ENCODE results near the gene ST6GALNAC2.
A peak's percentile ranks its signal among the peaks of the same experiment; 100 is the strongest.
"Not testable (repeated sequence)": the region's sequence is repeated elsewhere in the genome, so short reads cannot be mapped to it uniquely, and the experiment has no call there.

ST6GALNAC2 gene

DNA sequence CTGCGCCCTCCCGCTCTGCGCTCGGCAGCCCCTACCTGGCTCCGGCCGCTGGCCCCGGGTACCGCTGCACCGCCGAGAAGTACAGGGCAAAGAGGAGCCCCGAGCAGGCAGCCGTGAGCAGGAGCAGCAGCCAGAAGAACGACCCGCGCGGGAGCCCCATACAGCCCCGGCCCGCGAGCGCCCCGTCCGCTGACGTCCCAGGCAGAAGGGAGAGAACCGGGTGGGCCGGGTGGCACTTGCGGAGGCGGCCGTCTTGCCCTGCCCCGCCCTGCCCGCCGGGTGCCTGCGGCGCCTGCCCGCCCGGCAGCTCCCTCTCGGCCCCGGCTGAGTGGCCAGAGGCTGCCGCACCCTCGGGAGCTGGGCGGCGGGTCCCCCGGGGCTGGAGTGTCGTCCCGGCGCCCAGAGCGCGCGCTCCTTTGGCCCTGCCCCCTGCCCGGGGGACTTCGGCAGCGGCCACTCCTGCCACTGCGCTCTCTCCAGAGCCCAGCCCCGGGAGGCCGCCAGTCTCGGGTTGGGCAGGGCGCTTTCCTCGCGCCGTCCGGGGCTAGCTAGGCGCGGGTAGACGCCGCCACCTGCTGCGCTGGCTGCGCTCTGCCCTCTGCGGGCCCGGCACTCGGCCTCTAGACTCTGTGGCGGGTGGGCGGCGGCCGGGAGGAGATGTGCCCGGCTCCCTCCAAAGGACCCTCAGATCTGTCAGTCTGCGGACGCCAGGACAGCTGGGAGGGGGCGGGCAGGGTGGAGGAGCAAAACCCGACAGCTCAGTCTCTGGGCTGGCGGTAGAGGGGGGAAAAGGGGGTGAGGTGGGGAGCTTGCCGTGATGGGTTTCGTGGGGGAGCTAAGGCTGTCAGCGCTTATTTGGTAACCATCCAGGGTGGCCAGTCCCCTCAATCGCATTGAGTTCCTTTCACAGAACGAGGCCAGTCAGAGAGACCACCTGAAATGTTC is at the start of gene ST6GALNAC2:
Gene ST6GALNAC2, minus strand, starts transcription at position 212 of the 945 bp plus-strand sequence. Its CDS starts 52 bp downstream, at position 160.
- DNase-seq = peak in 1 of 6 experiments; percentile 17

DNA sequence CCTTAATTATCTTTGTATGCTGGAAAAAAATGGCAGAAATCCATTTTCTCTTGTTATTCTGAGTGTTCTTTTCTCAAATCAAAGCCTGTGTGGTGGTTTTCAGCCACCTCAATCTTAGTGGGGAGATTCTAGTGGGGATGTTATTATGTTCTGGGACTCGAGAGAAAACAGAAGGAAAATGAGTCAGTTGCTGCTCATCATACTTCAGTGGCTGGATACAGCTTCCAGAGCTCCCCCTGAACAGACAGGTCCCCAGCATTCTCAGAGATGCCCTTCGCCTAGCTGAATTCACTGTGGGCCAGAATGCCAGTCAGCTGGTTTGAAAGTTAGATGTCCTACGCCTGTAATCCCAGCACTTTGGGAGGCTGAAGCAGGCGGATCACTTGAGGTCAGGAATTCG is 49.4 kb upstream of the ST6GALNAC2 start:
- no peak for DNase-seq

DNA sequence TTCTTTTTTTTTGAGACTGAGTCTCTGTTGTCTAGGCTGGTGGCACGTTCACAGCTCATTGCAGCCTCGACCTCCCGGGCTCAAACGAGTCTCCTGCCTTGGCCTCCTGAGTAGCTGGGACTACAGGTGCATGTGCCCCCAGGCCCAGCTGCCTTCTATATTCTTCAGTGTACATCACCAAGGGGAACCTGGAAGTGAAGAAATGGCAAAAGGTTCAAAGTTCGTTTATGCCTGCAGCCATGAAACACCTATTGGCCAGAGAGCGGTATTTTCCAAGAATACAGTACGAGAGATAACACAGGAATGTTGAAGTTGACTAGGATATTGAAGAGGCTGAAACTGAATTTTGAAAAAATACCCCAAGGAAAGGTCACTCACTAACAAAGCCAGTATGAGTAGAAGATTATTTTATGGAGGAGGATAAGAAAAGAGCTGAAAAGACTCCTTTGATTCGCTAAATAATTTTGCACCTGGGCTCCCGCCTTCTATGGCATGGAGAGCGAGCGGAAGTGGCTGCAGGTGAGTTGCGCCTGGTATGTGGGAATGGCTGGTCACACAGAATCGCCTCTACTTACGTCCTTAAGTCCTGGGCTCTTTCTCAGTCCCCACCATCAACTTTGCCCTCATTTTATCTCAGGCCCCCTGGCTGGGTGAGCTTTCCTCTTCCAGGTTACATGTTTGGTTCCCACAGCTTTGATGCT is 48.1 kb upstream of the ST6GALNAC2 start:
- no peak for DNase-seq

DNA sequence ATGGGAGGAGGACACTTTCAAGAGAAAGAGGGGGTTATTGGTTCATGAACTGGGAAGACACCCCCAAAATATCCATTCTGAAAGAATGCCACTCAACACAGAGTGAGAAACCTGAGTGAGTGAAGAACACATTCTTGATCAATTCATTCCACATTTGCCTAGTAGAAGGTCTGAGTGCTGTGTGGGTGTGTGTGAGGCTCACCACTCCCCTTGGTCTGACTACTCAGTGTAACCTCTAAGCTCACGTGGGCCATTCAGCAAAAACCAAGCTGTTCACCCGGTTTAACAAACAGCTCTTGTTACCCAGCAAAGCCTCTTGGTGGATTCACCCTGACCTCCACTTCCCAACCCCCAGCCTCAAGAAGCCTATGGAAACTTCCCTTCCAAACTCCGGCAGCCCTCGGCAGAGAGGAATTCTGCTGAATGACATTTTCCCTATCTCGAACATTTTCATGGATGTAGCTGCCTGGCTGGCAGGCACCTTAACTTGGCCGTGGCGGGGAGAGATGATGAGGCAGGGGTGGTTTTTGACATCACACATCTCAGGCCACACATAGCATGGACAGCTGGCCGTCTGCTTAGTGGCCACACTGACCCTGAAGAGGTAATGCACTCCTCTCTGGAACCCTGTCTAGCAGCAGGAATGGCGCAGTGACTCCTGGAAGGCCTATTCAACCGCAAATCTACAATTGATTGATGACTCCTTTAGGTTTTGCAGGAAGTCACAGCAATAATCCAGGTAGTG is 46.3 kb upstream of the ST6GALNAC2 start:
- DNase-seq = peak in 2 of 6 experiments; percentile 4 to 7

DNA sequence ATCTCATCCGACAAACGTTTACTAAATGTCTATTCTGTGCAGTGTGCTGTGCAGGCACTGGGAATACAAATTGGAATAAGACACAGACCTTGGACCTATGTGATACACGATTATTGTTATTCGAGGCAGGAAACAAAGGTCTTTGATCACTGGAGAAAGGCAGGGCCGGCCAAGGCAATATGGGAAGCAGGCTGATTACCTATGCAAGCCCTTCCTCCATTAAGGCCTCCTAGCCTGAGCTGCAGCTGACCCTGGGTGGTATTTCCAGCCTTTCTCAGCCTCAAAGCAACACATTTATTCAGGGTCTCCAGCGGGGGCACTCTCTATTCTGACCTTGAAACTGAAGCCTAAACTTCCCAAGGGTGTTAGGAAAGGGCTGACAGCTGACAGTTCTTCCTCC is 44.5 kb upstream of the ST6GALNAC2 start:
- no peak for DNase-seq

DNA sequence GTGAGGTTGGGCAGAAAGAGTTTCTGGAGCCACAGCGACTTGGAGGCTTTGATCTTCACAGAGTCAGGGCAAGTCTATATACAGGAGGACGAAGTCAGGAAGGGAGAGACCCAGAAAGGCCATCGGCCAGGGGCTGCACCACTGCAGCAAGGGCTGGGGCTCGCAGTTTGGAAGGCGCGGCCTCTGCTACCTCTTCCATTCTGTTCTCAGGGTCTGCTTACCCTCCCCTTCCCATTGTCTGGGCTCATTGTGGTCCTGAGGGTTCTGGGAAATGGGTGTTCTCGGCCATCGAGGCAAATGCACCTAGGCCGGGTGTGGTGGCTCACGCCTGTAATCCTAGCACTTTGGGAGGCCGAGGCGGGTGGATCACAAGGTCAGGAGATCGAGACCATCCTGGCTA is 41.9 kb upstream of the ST6GALNAC2 start:
- no peak for DNase-seq

DNA sequence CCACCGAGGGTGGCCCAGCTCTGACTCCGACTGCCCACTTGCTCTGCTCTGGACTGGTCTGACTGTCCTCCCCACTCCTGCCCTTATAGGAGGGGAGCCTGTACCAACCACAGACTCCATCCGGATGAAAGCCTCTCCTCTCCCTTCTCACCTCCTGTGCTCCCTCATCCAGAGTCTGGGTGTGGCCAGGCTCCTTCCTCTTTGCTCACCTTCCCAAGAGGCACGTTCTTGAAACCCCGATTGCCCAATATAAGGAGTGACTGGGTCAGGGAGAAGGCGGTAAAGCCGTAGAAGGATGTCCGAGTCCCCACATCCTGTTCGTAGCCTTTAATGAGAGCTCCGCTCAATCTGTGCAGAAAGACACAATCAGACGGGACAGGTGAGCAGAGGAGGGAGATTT is 40.8 kb upstream of the ST6GALNAC2 start:
- DNase-seq = no peak

DNA sequence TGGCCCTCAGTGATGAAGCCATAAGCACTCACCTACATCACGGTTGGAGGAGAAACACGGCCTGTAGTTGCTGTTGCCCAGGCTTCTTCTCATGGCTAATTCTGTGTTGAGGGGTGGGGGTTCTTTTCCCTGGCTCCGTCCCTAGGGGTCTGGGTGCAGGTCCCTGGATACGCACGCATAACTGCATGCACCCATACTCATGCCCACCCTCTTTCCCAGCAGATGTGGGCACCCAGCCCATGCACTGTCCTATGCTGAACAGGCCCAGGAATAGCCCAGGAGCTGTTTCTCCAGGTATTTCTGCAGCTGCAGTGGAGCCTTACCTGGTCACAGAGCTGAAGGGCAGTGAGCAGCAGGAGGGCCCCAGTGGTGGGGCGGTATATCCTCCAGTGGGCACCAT is 39.8 kb upstream of the ST6GALNAC2 start:
- no peak for DNase-seq

DNA sequence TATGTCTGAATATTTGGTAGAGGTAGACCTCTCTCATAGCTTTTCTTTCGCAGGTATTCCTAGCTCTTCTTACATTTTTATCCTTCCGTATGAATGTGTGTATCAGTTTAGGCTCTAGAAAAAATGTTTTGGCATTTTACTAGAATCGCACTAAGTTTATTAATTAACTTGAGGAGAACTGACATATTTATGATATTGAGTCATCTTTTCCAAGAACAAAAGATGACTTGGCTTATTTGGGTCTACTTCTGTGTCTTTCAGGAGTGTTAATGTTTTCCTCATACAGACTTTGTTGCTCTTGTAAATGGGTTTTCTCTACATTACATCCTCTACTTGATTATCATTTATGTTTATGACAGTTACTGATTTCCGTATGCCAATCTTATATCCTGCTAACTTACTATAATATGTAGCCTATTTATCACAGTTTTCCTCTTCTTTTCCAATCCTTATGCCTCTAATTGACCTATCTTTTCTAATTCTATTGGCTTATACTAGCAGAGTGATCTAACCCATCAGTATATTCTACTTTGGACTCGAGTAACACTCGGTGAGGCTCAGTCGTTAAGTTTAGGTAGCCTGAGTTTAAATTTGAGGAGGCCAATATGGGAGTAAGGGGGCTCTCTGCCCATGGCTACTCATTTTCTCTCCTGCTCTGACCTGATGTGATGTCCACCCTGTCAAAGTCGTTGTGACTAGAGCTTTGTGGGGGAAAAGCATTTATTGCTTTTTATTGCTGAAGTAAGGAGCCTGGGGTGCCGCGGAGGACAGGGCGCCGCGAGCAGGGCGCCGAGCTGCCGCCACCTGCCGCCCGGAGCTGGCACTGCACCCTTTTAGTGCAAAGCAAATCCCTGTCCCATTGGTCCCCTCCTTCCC is 37.8 kb upstream of the ST6GALNAC2 start:
- peak; percentile 37 to 70 (median 59) for DNase-seq

DNA sequence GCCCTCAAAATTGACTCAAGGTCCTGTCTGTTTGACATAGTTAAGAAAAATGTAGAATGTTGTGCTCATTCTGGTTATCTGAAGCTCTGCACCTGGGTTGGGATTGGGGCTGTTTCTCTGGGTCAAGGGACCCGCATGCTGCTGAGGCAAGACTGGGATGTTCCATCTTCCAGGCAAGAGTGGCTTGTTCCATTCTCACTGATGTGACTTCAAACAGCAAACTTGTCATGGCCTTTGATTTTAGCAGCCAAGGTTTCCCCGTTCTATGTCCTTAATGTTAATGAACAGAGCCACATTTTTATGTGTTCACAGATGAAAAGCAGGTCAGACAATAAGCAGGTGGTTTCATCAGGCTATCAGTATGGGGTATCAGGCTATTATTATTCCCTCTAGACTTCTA is 32.2 kb upstream of the ST6GALNAC2 start:
- DNase-seq = no peak

DNA sequence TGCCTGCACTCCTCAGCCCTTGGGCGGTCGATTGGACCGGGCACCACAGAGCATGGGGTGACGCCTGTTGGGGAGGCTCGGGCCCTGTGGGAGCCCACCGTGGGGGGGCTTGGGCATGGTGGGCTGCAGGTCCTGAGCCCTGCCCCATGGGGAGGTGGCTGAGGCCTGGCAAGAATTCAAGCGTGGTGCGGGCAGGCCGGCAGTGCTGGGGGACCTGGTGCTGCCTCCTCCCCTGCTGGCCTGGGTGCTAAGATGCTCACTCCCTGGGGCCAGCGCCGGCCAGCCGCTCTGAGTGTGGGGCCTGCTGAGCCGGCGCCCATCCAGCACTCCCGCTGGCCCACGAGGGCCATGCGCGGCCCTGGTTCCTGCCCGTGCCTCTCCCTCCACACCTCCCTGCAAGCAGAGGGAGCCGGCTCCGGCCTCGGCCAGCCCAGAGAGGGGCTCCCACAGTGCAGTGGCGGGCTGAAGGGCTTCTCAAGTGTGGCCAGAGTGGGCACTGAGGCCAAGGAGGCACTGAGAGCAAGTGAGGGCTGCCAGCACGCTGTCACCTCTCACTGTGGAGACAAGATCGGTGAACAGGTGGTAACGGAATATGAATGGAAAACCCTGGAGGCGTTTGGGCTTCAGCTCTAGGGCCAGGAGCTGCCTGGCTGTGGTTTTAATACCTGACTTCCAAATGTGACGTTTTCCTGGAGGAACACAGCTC is 29.4 kb upstream of the ST6GALNAC2 start:
- no peak for DNase-seq

DNA sequence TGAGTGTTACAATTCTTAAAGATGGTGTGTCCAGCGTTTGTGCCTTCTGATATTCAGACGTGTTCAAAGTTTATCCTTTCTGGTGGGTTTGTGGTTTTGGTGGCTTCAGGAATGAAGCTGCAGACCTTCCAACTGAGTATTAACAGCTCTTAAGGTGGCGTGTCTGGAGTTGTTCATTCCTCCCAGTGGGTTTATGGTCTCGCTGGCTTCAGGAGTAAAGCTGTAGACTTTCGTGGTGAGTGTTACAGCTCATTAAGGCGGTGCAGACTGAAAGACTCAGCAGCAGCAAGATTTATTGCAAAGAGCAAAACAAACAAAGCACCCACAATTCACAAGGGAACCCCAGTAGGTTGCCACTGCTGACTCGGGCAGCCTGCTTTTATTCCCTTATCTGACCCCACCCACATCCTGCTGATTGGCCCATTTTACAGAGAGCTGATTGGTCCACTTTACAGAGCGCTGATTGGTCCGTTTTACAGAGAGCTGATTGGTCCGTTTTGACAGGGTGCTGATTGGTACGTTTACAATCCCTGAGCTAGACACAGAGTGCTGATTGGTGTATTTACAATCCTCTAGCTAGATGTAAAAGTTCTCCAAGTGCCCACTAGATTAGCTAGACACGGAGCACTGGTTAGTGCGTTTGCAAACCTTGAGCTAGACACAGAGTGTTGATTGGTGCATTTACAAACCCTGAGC is 28.6 kb upstream of the ST6GALNAC2 start:
- not testable (repeated sequence) for DNase-seq

DNA sequence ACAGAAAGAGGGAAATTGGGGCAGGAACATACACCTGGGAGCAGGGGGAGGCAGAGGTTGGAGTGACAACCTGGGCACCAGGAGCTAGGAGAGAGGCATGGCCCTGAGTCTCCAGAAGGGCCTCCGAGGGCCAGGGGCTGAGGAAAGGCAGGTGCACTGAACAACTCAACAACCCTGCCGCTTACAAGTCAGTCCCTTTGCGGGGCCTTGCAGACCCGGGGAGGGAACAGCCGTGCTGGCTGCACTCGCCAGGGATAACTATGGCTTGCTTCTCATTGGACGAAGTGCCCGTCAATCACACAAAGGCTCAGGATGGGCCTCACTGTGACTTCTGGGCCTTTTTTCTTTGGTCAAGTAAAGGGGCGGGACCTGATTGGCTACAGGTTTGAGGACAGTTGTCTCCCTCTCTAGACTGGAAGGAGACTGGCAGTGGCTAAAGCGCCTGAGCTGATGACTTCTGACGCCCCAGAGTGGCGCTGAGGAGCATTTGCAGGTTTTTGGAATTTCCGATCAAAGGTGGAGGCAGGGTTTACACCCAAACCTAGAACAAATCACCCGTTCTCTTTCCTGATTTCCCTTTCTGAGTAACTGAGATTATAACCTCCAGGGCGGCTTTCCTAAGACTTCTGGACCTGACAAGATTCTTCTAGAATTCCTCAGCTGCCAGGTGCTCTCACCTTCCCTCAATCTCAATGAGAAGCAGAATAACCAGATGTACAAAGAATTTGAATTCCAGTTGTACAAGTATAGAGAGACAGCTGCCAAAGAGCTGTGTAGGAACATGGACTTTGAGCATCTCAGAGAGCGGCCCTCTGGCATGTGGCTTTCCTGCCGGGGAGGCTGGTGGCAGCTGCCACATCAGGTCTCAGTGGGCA is 27.6 kb upstream of the ST6GALNAC2 start:
- no peak for DNase-seq

DNA sequence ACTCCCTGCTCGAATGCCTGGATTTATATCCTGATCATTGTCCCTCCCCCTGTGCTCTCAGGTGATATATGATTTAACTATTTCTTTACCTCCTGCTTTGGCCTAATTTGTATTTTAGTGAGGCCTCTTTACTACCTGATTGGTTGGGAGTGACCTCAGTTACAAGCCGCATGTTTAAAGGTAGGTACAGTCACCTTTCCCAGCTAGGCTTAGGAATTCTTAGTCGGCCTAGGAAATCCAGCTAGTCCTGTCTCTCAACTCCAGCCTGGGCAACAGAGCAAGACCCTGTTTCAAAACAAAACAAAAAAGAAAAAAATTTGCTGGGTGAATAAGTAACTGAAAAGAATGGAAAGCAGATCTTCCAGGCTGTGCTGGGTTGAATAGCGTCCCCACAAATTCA is 26.8 kb upstream of the ST6GALNAC2 start:
- no peak for DNase-seq

DNA sequence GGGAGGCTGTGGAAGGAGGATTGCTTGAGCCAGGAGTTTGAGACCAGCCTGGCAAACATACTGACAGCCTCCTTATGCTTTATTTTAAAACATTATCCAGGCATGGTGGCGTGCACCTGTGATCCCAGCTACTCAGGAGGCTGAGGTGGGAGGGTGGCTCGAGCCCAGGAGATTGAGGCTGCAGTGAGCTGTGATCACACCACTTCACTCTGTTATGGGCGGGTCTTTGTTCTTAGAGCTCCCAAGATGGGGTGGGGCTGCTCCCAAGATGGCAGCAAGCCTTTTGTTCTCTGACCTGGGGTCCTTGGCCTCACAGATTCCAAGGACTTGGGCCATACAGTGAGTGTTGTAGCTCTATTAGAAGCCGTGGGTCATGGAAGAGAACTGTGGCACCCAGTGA is 26.1 kb upstream of the ST6GALNAC2 start:
- no peak for DNase-seq

DNA sequence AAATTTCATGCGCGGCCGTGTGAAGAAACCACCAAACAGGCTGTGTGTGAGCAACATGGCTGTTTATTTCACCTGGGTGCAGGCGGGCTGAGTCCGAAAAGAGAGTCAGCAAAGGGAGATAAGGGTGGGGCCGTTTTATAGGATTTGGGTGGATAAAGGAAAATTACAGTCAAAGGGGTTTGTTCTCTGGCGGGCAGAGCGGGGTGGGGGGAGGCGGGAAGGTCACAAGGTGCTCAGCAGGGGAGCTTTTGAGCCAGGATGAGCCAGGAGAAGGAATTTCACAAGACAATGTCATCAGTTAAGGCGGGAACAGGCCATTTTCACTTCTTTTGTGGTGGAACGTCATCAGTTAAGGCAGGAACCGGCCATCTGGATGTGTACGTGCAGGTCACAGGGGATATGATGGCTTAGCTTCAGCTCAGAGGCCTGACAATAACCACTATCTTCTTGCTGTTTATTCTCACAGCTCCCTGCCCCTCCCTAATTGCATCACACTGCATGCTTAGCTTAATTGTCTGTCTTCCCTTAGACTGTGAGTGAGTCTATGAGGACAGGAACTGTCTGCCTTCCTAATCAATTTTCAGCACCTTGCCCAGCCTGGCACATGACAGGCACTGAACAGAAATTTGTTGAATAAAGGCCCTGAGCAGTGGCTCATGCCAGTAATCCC is 25.6 kb upstream of the ST6GALNAC2 start:
- not testable (repeated sequence) for DNase-seq

DNA sequence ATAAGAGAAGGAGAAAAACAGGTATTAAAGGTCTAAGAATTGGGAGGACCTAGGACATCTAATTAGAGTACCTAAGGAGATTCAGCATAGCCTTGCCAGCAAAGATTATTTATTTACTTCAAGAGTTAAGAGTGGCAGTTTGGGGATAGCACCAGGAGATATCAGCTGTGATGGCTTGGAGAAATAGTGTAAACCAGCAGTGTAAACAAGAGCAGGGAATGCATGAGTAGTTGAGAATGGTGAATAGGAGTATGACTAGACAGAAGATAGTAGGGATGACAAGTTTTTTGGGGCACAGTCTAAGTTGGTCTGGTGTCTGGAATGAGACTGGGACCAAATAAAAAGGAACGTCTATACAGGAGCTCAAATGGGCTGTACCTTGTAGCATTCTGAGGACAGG is 21.0 kb upstream of the ST6GALNAC2 start:
- DNase-seq = not testable (repeated sequence)

DNA sequence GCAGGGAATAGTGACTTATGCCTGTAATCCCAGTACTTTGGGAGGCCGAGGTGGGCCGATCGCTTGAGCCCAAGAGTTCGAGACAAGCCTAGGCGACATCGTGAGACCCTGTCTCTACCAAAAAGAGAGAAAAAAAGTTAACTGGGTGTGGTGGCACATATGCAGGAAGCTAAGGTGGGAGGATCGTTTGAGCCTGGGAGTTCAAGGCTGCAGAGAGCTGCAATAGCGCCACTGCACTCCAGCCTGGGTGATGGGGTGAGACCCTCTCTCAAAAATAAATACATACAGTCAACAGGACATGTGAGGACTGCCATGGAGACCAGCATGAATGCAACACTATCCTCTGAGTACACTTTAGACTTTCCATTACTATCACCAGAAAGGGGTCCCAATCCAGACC is 15.4 kb upstream of the ST6GALNAC2 start:
- peak in 1 of 6 experiments; percentile 13 for DNase-seq

Data from stimulated activated naive CD4-positive, alpha-beta T cell (primary cell).